Activated CD8-positive, alpha-beta T cell treated with anti-CD3 and anti-CD28 coated beads for 36 hours (primary cell): Measurements from ENCODE around the gene DDRGK1. TPM values are rescaled to one million over a fixed set of nuclear protein-coding genes. Genes with fewer than 3 reads are reported as not detected.
"Not testable (repeated sequence)": the region's sequence is repeated elsewhere in the genome, so short reads cannot be mapped to it uniquely, and the experiment has no call there.

ENCODE experiments used
- ATAC-seq: fragments of 200-7000 bp; cut with Tn5 transposase; one replicate; pipeline ENCODE4 v1.10.0; 2021; ENCODE audit warnings: mild to moderate bottlenecking, moderate library complexity
- CTCF ChIA-PET: fragments of 350-600 bp; sonication (Branson Sonifier 250); formaldehyde crosslinking; loops from one replicate; lab custom pipeline; 2021; ENCODE audit warnings: antibody characterized with exemption; lab: Charles Lee
- POLR2A ChIA-PET: fragments of 350-600 bp; sonication (Branson Sonifier 250); formaldehyde crosslinking; loops from one replicate; lab custom pipeline; 2021; ENCODE audit warnings: antibody characterized with exemption; lab: Charles Lee
- DNase-seq: peaks from one replicate; pipeline ENCODE4 v3.0.0-alpha.2; 2020
- H3K27ac Mint-ChIP-seq: one replicate; pipeline ENCODE4 v1.8.0; 2021; ENCODE audit warnings: mild to moderate bottlenecking, mixed read lengths
- H3K27me3 Mint-ChIP-seq: one replicate; pipeline ENCODE4 v1.8.0; 2021; ENCODE audit warnings: mixed read lengths
- H3K36me3 Mint-ChIP-seq: one replicate; pipeline ENCODE4 v1.8.0; 2021; ENCODE audit warnings: low read depth, mixed read lengths
- H3K4me1 Mint-ChIP-seq: one replicate; pipeline ENCODE4 v1.8.0; 2021; ENCODE audit warnings: low read depth, mixed read lengths
- H3K4me3 Mint-ChIP-seq: one replicate; pipeline ENCODE4 v1.8.0; 2021; ENCODE audit warnings: mild to moderate bottlenecking, moderate library complexity, mixed read lengths
- H3K9me3 Mint-ChIP-seq: one replicate; pipeline ENCODE4 v1.8.0; 2021; ENCODE audit warnings: mixed read lengths
- intact Hi-C: fragments of 100-400 bp; cut with micrococcal nuclease; formaldehyde crosslinking; loops from one replicate; pipeline ENCODE4 v1.10.0; 2022
- total RNA-seq, 2 experiments: library from RNA; stranded (reverse); gene quantifications; one replicate each; pipeline ENCODE4 v1.2.3, GENCODE V29; 2021
- TF ChIP-seq, protein P1 (sequence below): fragments of 200-600 bp; IDR thresholded peaks from one replicate; pipeline ENCODE4 v1.8.0; 2022; ENCODE audit warnings: antibody characterized with exemption, mild to moderate bottlenecking

Gene DDRGK1
- total RNA-seq, 2 experiments from 2014 or later, result 50.1 to 54.1 TPM

DNA sequence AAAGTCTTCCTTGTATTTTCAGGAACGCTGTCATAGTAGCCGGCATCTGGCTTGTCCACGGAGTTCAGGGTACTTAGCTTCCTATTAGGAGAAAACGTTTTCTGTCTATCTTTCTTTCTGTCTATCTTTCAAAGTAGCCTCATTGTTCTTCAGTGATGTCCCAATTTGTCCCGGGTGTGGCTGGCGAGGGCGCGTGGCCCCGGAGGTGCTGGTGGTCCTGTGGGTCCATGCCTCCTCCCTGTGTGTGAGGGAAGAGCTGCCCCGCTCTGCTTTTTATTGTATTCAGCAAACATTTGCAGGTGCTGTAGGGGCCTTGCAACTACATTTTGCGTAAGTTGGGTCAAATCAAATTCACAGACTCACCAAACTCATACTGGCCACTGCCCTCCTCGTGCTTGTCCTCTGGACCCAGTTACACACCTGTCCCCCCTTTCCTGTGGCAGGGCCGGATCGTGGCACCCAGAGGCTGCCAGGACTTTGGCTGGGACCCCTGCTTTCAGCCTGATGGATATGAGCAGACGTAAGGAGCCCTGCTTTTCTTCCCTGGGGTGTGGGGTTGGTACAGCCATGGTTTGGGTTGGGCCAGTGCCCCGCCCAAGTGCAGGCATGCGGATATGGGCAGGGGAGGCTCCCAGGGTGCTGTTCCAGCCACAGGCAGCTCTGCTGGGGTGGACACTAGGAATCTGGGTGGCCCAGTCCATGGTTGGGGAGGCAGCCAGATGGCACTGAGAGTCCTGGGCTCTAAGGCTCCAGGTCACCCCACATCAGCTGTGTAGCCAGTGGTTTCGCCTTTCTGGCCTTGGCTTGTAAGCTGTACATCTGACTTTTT, 17.1 kb upstream of the DDRGK1 start:
- no peak overlapping the region for H3K27ac Mint-ChIP-seq
- POLR2A ChIA-PET, result interaction anchor here (2.4 kb wide), 1 partner anchor 12 kb away, joined by 8 read pairs; the partner anchor contains the start of gene ITPA
- H3K4me1 Mint-ChIP-seq, result peaks cover 19% of the 10 kb centered on the region

DNA sequence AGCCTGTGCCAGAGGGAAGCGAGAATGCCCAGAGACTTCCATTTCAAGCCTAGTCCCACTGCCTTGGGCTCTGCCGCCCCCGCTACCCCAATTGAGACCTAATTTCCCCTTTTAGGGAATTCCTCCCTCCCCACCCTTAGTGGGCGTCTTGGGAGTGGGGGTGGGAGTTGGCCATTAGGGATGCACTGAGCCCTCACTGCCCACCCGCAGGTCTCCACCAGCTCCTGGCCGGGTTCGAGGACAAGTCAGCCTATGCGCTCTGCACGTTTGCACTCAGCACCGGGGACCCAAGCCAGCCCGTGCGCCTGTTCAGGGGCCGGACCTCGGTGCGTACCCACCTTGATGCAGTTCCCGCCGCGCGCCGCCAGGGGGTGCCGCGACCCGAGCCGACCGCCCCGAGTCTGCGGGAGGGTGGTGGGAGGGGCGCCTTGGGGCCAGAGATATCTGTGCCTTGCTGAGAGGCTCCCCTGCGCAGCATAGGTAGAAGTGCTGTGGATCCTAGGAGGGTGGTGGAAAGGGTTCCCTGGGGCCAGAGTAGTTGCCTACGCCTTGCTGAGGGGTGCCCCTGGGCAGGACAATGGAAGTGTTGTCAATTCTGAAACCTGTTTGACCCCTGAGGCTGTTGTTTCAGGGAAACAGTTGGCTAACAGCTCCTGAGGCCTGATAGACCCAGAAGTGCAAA, 14.0 kb upstream of the DDRGK1 start:
- Mint-ChIP-seq H3K27me3 (no peaks in the 10 kb centered on the region), H3K4me3 (no peak overlapping the region), H3K36me3 (peaks cover 30% of the 10 kb centered on the region), H3K27ac (no peak overlapping the region), H3K4me1 (peaks cover 15% of the 10 kb centered on the region), H3K9me3 (no peaks in the 10 kb centered on the region)
- ATAC-seq (peak; percentile 94), DNase-seq (peak; percentile 80)
- ChIA-PET POLR2A (interaction anchor here (0.6 to 1.4 kb wide), 2 partner anchors 9 to 493 kb away, joined by 3 read pairs; no protein-coding TSS in a partner anchor), CTCF (interaction anchor here (0.7 to 6.3 kb wide), 38 partner anchors 8 to 368 kb away, joined by 3 to 63 read pairs (median 4); partner anchors contain the start of genes DNAAF9, ITPA and SLC4A11)
- TF ChIP-seq, protein P1, sequence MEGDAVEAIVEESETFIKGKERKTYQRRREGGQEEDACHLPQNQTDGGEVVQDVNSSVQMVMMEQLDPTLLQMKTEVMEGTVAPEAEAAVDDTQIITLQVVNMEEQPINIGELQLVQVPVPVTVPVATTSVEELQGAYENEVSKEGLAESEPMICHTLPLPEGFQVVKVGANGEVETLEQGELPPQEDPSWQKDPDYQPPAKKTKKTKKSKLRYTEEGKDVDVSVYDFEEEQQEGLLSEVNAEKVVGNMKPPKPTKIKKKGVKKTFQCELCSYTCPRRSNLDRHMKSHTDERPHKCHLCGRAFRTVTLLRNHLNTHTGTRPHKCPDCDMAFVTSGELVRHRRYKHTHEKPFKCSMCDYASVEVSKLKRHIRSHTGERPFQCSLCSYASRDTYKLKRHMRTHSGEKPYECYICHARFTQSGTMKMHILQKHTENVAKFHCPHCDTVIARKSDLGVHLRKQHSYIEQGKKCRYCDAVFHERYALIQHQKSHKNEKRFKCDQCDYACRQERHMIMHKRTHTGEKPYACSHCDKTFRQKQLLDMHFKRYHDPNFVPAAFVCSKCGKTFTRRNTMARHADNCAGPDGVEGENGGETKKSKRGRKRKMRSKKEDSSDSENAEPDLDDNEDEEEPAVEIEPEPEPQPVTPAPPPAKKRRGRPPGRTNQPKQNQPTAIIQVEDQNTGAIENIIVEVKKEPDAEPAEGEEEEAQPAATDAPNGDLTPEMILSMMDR, result peak; percentile 96
- intact Hi-C loops, result loop anchor here (5.0 kb wide), 1 partner anchor 99 kb away; no protein-coding TSS in a partner anchor

More for the DNA sequence above, 17.1 kb upstream of the DDRGK1 start:
- H3K9me3 Mint-ChIP-seq, result no peaks in the 10 kb centered on the region
- intact Hi-C loops, result no loop called here
- ATAC-seq (no peak), DNase-seq (no peak)
- TF ChIP-seq, protein P1, result no peak
- no peaks in the 10 kb centered on the region for H3K27me3 Mint-ChIP-seq
- peaks cover 30% of the 10 kb centered on the region for H3K36me3 Mint-ChIP-seq
- H3K4me3 Mint-ChIP-seq, result no peak overlapping the region
- CTCF ChIA-PET, result interaction anchor here (1.2 to 6.3 kb wide), 3 partner anchors 94 to 489 kb away, joined by 4 to 63 read pairs (median 5); no protein-coding TSS in a partner anchor

DNA sequence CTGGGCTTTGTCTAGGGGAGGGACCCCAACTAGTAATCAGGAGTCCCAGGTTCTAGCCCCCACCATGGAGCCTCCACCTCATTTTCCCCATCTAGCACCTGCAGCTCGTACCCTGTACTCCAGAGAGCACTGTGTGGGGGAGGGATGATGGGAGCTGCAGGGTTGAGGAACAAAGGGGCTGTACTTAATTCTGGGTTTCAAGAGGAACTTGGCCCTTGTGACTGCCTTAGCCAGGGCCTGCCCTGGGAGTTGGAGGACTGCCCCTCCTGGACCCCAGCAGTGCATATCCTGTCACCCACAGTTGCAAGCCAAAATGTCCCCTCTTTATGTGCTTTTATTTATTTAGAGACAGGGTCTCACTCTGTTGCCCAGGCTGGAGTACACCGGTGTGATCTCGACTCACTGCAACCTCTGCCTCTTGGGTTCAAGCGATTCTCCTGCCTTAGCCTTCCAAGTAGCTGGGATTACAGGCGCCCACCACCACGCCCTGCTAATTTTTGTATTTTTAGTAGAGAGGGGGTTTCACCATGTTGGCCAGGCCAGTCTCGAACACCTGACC, 11.0 kb upstream of the DDRGK1 start:
- POLR2A ChIA-PET, ATAC-seq, DNase-seq, H3K9me3 Mint-ChIP-seq, H3K27ac Mint-ChIP-seq, H3K4me3 Mint-ChIP-seq, H3K27me3 Mint-ChIP-seq: not testable (repeated sequence)
- CTCF ChIA-PET, result interaction anchor here (6.3 kb wide), 1 partner anchor 100 kb away, joined by 63 read pairs; no protein-coding TSS in a partner anchor
- peaks cover 14% of the 10 kb centered on the region for H3K4me1 Mint-ChIP-seq
- intact Hi-C loops, result loop anchor here (5.0 kb wide), 1 partner anchor 102 kb away; no protein-coding TSS in a partner anchor
- peaks cover 19% of the 10 kb centered on the region for H3K36me3 Mint-ChIP-seq

DNA sequence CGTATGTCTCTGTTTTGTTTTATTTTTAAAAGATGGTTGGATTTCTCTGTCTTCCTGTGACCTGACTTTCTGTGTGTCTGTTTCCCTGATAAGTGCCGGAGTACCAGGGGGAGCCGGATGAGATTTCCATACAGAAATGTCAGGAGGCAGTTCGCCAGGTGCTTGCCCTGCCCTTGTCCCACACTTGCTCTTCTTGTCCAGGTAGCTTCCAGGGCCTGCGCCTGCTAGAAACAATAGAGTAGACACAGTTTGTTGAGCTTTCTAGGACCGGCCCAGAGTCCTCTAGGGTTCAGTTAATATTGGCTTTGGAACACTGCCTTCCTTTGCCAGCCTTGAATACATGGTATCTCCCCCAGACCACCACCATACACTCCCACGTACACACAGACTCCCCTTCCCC, 8.7 kb upstream of the DDRGK1 start:
- TF ChIP-seq, protein P1, result no peak
- H3K4me1 Mint-ChIP-seq, result peaks cover 20% of the 10 kb centered on the region
- intact Hi-C loops, result no loop called here
- H3K27ac Mint-ChIP-seq, result no peak overlapping the region
- H3K9me3 Mint-ChIP-seq, result no peaks in the 10 kb centered on the region
- H3K4me3 Mint-ChIP-seq, result no peak overlapping the region
- ATAC-seq (no peak), DNase-seq (no peak)
- no peaks in the 10 kb centered on the region for H3K27me3 Mint-ChIP-seq
- CTCF ChIA-PET, result no interaction called here
- peaks cover 17% of the 10 kb centered on the region for H3K36me3 Mint-ChIP-seq
- POLR2A ChIA-PET, result interaction anchor here (1.3 kb wide), 1 partner anchor 10 kb away, joined by 3 read pairs; no protein-coding TSS in a partner anchor

DNA sequence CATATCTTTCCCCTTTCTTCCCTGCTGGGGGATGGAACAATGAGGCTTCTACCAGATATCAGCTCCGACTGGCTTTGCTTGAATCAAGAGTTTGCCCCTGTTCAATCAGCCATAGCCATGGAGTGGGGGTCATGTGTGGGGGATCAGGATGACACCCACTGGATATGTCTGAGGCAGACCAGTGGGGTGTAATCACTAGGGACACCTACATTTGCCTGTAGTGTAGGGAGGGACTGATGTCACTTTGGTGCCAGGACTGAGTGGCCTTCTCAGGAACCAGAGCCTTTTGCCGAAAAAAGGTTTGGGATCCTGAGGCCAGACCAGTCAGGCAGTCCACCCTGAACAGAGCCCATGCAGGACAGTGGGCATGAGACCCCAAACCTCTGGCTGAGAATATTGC, 5.9 kb upstream of the DDRGK1 start:
- TF ChIP-seq, protein P1, result no peak
- intact Hi-C loops, result no loop called here
- Mint-ChIP-seq H3K36me3 (peaks cover 17% of the 10 kb centered on the region), H3K4me1 (peaks cover 20% of the 10 kb centered on the region), H3K4me3 (peak overlapping the region; percentile 86), H3K27ac (peak overlapping the region; percentile 30), H3K27me3 (no peaks in the 10 kb centered on the region), H3K9me3 (no peaks in the 10 kb centered on the region)
- DNase-seq (no peak), ATAC-seq (no peak)
- ChIA-PET POLR2A (interaction anchor here (0.6 to 1.5 kb wide), 3 partner anchors 8 to 86 kb away, joined by 3 to 8 read pairs (median 3); no protein-coding TSS in a partner anchor), CTCF (interaction anchor here (0.7 to 1.8 kb wide), 5 partner anchors 8 to 120 kb away, joined by 3 to 11 read pairs (median 3); no protein-coding TSS in a partner anchor)
